ENCODE measurements around the gene SYT17. TPM values are rescaled to one million over a fixed set of nuclear protein-coding genes. Genes with fewer than 3 reads are reported as not detected.

Gene SYT17
- total and polyA plus RNA-seq, 11 donors, result 0.23 to 5.2 (median 0.66) TPM

DNA sequence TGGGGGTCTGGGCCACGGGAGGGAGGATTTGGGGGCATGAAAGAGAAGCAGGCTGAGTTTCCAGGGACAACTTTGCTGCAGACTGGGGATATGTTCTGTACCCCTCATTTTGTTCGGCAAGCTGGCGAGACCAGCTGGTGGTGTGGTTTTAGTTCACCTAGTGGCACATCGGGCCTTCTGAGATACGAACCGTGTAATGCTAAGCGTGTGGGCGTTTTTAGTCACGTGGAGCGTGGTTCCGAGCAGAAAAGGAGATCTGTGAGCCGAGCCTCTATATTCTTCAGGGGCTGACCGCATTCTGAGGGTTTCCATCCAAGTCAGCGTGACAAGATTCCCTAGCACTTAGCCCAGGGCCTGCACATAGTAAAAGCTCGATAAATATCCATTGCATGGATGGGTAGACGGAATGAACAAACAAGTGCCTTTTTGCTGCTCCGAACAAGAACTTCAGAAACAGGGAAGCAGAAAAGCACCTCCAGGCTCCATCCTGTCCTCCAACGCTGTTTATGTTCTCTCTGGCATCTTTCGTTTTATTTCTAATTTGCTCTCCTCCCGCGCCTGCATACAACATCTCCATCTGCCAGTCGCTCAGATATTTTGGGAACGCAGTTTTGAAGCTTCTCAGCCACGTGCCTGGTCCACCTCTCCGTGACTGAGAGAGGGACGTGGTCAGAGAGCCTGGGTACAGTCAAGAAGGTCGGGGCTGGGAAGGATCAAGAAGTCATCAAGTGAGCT, 5.8 kb downstream of the SYT17 start:
- no peaks in the 10 kb centered on the region for H3K9me3 ChIP-seq
- no peak for TF ChIP-seq POLR2A (IDR thresholded peaks at IDR 0.05)
- TF ChIP-seq, protein P1, sequence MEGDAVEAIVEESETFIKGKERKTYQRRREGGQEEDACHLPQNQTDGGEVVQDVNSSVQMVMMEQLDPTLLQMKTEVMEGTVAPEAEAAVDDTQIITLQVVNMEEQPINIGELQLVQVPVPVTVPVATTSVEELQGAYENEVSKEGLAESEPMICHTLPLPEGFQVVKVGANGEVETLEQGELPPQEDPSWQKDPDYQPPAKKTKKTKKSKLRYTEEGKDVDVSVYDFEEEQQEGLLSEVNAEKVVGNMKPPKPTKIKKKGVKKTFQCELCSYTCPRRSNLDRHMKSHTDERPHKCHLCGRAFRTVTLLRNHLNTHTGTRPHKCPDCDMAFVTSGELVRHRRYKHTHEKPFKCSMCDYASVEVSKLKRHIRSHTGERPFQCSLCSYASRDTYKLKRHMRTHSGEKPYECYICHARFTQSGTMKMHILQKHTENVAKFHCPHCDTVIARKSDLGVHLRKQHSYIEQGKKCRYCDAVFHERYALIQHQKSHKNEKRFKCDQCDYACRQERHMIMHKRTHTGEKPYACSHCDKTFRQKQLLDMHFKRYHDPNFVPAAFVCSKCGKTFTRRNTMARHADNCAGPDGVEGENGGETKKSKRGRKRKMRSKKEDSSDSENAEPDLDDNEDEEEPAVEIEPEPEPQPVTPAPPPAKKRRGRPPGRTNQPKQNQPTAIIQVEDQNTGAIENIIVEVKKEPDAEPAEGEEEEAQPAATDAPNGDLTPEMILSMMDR (IDR thresholded peaks at IDR 0.05), result no peak
- intact Hi-C loops (cut with DNase I), result loop anchor here in 1 of 10 donors (5.0 to 10.0 kb wide), 2 partner anchors 82 to 331 kb away; no protein-coding TSS in a partner anchor
- H3K4me3 ChIP-seq, result peak overlapping the region in 1 of 12 donors; percentile 6
- H3K27me3 ChIP-seq, result peaks cover 0 to 12% (median 2%) of the 10 kb centered on the region in 9 donors
- WGBS, 4 donors, result 83 to 87% (median 84%) methylated on average over 27 of the region's 27 CpGs
- peak overlapping the region in 1 of 12 donors; percentile 24 for H3K27ac ChIP-seq
- ATAC-seq (peak in 3 of 4 donors; percentile 13 to 34 (median 33)), DNase-seq (no peak)
- no peaks in the 10 kb centered on the region for H3K36me3 ChIP-seq
- H3K4me1 ChIP-seq, result peaks cover 0 to 5% (median under 1%) of the 10 kb centered on the region in 12 donors

DNA sequence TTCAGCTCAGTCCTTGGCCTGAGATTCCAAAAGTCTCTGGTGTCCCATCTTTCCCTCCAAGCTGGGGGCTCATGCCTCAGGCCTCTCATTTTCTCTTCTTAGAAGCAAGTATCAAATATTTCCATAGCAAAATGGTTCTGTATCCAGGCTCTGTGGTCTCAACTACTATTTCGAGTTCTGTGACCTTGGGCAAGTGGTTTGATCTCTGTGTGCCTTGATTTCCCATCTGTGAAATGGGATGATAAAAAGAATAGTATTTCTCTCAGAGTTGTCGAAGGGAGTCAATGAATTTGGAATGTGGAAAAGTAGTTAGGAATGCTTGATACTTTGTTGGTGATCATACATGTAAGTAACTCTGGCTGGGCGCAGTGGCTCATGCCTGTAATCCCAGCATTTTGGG, 6.4 kb downstream of the SYT17 start:
- intact Hi-C loops (cut with DNase I), result loop anchor here in 1 of 10 donors (5.0 to 10.0 kb wide), 2 partner anchors 82 to 330 kb away; no protein-coding TSS in a partner anchor
- H3K4me1 ChIP-seq, result no peaks in the 10 kb centered on the region
- no peak overlapping the region for H3K27ac ChIP-seq
- H3K36me3 ChIP-seq, result no peaks in the 10 kb centered on the region
- H3K9me3 ChIP-seq, result no peaks in the 10 kb centered on the region
- 88 to 94% (median 94%) methylated on average over 3 of the region's 3 CpGs for WGBS, 4 donors
- no peak for DNase-seq
- TF ChIP-seq, protein P1 (IDR thresholded peaks at IDR 0.05), result no peak
- TF ChIP-seq POLR2A (IDR thresholded peaks at IDR 0.05), result no peak
- H3K27me3 ChIP-seq, result peaks cover 0 to 8% (median 0%) of the 10 kb centered on the region in 9 donors
- no peak for ATAC-seq
- no peak overlapping the region for H3K4me3 ChIP-seq

DNA sequence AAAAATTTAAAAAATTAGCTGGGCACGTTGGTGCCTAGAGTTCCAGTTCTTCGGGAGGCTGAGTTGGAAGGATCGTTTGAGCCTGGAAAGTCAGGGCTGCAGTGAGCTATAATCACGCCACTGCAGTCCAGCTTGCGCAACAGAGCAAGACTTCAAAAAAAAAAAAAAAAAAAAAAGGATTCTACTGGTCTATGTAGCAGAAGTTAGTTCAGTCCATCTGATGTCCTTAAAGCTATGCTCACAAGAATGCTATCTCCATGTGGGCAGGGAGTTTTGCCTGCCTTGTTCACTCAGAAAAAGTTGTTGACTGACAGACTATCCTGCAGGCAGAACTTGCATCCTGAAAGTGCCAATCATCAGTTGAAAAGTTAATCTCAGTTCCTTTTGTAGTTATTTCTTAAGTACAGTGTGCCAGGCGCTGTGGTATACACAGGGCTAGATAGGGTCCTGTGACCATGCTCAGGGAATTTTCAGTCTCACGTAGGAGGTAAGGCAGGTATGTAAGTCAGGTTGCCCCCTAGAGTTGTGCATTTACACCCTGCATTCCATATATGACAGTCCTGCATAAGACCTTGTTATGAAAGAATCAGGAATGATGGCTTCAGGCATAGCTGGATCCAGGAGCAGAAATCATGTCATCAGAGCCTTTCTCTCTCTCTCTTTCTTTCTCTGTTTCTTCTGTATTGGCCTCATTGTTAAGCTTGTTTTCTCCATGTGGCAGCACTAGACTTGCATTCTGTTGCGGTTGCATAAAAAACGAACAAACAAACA, 7.6 kb downstream of the SYT17 start:
- DNase-seq (no peak), ATAC-seq (peak in 1 of 4 donors; percentile 14)
- Histone ChIP-seq H3K36me3 (no peaks in the 10 kb centered on the region), H3K27ac (no peak overlapping the region), H3K4me3 (no peak overlapping the region), H3K27me3 (peaks cover 0 to 8% (median 0%) of the 10 kb centered on the region in 9 donors), H3K4me1 (no peaks in the 10 kb centered on the region), H3K9me3 (no peaks in the 10 kb centered on the region)
- WGBS, 4 donors, result 81 to 86% (median 84%) methylated on average over 9 of the region's 9 CpGs
- no peak for TF ChIP-seq POLR2A (IDR thresholded peaks at IDR 0.05)
- intact Hi-C loops (cut with DNase I), result loop anchor here in 2 of 10 donors (5.0 to 10.0 kb wide), 2 partner anchors 88 to 329 kb away; no protein-coding TSS in a partner anchor

DNA sequence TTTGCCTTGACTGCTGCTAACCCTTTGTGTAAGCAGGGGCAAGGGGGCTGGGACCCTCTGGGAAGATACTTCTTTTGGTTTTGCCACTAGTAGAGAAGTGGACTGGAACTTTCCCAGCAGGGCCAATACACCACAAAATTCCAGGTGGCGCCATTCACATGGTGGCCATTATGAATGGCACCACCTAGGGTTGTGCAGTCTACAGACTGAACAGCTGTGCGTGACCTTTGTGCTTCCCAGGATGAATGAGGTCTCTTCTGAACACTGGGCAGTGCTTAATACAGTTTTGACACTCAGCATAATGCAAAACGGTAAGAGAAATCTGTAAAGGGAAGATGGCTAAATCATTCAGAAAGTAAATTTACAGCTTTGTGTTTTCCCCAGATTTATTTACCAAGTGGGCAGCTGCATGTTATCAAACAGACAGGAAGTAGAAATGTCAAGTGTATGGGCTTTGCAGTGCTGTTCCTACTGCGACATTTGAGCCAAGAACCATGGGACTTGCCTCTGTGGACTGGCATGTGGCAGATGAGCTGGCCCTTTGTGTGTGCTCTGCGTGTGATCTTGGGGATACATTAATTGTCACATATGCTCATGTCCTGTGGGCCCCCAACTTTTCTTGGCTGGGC, 9.2 kb downstream of the SYT17 start:
- WGBS, 4 donors, result 79 to 84% (median 80%) methylated on average over 4 to 5 of the region's 5 CpGs

More for the DNA sequence above, 9.2 kb downstream of the SYT17 start:
- peaks cover 0 to 8% (median 0%) of the 10 kb centered on the region in 9 donors for H3K27me3 ChIP-seq
- H3K27ac ChIP-seq, result no peak overlapping the region
- TF ChIP-seq, protein P1 (IDR thresholded peaks at IDR 0.05), result no peak
- no peak for TF ChIP-seq POLR2A (IDR thresholded peaks at IDR 0.05)
- H3K4me1 ChIP-seq, result no peaks in the 10 kb centered on the region
- H3K36me3 ChIP-seq, result no peaks in the 10 kb centered on the region
- ATAC-seq (no peak), DNase-seq (no peak)
- H3K9me3 ChIP-seq, result no peaks in the 10 kb centered on the region
- intact Hi-C loops (cut with DNase I), result loop anchor here in 2 of 10 donors (5.0 to 10.0 kb wide), 2 partner anchors 90 to 328 kb away; no protein-coding TSS in a partner anchor
- no peak overlapping the region for H3K4me3 ChIP-seq
